ENCODE data around the gene TRIM67.
A peak's percentile ranks its signal among the peaks of the same experiment; 100 is the strongest.

The TRIM67 gene

DNA sequence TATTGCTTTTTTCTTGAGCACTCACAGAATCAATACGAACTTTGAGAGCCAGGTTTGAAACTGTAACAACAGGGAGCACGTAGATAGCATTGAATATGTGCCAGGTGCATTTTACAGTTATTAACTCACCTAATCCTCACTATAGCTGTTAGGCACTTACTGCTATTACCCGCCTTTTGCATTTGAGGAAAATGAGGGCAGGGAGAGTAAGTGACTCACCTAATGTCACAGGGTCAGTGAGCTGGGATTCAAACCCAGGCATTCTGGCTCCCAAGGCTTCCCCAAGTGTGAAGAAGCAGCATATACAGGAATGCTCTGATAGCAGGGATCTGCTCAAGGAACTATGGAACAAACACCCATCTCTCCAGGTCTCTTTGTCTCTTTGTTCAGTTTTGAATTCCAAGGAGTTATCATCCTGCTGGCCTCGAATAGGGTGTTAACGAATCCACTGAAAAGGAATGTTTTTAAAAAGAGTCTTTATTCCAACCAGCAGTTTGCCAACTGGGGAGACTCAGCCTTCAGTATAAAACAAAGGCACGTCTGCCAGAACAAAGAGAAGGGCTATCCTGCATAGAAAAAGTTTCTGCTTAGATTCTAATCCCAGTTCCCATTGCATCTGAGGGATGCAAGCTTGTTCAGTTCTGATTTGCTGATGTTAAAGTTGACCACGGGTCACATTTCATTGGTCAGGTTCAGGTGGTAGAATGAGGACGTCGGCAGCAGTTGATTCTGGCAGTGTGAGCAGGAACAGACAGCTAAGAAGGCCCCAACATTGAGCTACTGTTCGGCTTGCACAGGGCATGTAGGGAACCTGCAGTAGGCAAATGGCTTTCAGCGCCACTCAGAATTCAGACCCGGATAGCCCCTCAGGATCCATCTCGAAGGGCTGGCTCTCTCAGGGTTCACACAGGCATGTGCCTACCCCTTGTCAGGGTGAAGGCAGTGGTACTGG is 22.1 kb downstream of the TRIM67 start:
- no peak for DNase-seq

DNA sequence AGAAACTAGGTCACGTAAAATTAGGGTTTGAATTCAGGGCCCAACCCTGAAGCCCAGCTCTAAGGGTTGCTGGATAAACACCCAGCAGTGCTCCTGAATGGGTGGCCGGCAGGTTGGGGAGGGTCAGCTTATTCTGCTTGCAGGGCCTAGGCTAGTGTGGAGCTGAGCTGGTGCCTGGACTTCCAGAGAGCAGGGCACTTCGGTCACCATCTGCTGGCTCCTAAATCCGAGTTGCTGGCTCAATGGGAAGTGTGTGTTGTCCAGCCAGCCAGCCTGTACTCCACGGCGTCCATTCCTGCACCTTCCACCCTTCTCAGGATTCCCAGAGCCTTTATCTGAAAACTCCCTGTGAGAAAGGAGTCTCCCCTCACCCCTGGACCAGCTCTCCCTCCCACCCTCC is 23.0 kb downstream of the TRIM67 start:
- no peak for DNase-seq

DNA sequence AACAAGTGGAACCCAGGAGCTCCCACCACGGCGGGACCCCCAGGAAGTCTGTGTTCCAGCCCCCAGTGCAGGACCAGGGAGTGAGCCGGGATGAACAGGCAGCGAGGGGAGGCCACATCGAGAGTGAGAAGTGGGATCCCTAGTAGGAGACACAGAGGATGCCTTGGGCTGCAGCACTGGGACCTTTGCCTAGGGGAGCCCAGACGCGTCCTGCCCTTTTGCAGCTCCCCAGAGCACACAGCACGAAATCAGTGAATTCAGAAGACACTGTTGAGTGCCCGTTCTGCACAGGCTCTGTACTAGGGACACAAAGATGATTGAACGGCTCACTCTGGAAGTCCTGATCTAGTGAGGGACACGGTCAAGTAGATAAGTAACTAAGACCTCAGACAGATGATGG is 23.5 kb downstream of the TRIM67 start:
- no peak for DNase-seq

DNA sequence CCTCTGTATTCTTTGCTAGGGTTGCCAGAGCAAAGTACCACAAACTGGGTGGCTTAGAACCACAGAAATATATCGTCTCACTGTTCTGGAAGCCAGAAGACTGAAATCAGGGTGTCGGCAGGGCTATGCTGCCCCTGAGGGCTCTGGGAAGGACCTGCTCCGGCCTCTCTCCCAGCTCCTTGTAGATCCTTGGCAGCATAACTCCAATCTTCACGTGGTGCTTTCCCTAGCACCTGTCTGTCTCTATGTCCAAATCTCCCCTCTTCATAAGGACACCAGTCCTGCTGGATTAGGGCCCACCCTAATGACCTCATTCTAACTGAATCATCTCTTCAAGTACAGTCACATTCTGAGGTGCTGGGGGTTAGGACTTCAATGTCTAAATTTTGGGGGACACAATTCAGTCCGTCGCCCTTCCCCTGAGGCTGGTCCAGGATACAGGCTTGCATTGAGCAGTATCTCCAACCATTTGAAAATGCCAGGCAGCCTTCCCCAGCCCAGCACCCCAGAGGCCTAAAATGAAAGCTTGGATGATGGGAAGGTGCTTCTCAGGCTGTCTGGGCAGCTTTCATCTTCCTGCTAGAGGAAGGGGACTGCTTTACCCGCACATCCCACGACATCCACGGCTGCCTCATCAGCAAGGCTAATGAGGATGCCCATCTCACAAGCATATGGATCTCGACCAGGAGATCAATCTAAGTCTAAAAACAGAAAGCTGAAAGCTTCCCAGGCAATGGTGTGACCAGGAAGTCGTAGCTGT is 24.7 kb downstream of the TRIM67 start:
- DNase-seq, result no peak

DNA sequence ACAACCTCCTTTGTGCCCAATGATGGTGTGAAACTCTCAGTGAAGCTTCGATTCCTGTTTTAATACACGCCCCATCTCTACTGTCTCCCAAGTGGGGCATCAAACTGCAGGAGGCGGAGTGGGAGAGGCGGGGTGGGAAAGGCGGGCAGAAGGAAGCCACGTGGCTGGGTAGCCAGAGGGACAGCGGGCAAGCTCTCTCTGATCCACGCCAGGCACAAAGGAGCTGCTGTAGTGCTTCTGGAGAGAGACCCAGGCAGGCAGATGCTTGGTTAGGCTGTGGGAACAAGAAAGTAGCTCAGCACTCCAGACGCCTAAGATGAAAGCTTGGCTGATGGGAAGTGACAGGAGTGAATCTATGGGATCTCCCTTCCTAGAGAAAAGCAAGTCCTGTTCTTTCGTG is 25.7 kb downstream of the TRIM67 start:
- DNase-seq, result peak in 46 of 51 donors; percentile 12 to 92 (median 73)

DNA sequence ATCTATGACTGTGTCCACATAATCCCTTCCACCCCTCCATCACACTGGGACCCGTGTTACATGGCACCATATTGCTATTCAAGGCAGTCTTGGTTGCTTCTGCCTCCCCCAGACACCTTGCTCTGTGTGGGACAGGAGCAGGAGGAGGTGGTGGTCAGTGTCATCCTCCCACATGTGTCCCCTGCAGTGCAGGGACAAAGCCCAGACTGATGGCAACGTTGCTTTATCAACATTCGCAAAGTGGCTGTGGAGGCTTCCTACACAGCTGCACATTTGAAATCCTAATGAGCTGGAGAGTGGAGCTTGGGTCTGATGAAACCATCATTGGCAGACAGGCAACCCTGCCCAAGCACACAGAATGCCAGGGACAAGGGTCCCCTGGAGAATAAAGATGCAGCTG is 26.2 kb downstream of the TRIM67 start:
- peak in 14 of 51 donors; percentile 7 to 83 (median 32) for DNase-seq

DNA sequence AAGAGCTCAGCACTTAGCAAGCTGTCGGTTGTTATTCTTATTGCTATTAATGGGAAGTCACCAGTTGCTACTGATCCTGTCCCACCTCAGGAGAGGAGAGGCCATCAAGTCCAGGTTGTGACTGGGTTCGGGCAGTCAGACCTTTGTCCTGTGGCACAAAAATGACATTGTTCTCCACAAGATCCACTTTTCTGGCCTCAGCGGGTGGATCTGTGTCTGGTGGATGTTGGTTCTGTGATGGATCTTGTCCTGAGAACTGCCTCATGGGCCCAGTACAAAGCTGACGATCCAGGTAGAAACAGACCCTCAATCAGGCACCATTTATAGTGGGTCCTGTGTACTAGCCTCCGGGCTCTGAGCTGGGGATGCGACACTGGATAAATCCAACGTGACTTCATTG is 26.9 kb downstream of the TRIM67 start:
- no peak for DNase-seq

DNA sequence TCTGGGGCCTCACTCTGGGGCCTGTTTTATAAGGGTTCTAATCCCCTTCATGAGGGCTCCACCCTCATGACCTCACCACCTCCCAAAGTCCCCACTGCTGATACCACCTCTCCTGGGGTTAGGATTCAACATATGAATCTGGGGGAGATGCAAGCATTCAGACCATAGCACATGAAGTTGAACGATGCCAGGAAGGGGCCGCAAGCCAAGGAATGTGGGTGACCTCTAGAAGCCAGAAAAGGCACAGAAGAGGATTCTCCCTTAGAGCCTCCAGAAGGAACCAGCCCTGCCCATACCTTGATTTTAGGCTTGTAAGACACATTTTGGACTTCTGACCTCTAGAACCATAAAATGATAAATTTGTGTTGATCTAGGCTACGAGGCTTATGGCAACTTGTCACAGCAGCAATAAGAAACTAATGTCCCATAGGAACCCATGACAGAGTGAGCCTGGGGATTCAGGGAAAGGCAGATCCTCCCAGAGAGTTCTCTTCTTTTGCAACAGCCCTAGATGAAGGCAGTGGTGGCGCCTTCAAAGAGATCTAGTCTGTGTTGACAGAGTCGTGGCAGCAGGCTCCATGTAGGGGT is 27.9 kb downstream of the TRIM67 start:
- DNase-seq, result no peak

DNA sequence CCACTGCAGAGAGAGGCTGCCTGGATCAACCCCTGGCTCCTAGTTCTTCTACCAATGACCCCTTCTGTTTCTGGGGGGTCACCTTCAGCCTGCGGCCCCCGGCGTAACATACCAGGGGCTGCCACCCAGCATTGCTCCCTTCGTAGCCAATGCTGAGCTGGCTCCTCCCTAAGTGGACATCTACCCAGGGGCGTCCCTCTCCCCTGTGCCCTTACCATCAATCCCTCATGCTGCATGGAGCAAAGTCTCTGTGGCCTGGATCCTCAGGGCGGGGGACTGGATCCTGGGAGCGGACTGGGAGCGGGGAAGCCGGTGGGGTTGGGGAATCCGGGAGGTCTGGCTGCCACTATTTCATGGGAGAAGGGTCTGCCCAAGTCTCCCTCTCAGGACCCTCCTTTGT is 28.6 kb downstream of the TRIM67 start:
- DNase-seq, result no peak

DNA sequence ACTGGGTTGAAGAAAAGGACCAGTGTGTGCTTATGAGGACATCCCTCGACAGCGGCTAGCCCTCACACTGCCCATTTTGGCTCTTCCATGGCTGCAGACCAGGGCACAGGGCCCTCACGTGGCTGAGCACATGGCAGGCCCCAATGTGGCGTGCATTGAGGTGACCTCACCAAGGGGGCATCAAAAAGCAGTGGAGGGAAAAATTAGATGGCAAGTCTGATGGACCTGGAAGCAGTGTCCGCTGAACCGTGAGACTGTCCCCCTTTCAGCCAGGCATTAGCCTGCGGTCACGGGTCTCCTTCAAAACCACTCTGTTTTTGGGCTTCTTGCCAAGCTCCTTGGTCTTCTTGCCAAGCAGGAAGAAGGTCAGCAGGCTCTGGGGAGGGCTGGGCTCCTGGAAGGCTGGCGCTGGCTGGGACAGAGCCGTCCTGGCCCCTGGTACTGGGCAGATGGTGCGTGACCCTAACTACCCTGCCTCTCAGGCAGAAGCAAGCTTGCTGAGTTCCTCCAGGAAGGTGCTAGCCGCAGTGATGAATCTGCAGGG is 30.8 kb downstream of the TRIM67 start:
- DNase-seq, result peak in 47 of 51 donors; percentile 8 to 78 (median 44)

DNA sequence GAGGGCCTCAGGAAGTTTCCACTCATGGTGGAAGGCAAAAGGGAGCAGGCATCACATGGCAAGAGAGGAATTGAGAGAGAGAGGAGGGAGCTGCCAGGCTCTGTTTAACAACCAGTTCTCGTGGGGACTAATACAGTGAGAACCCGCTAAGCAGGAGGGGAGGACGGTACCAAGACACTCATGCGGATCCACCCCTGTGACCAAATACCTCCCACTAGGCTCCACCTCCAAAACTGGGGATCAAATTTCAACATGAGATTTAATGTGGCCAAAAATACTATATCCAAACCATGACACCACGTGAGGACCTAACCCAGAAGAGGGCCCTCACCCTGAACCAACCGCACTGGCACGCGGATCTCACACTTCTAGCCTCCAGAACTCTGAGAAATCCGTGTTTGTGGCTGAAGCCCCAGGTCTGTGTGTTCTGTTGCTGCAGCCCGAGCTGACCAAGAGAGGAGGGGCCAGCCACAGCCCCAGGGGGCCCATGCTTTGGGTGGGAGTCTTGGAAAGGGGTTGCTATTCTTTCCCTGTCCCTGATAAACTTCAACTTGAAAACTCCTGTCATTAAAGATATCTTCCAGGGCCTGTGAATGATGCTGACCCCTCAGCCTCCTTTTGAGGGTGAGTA is 32.0 kb downstream of the TRIM67 start:
- DNase-seq, result no peak

DNA sequence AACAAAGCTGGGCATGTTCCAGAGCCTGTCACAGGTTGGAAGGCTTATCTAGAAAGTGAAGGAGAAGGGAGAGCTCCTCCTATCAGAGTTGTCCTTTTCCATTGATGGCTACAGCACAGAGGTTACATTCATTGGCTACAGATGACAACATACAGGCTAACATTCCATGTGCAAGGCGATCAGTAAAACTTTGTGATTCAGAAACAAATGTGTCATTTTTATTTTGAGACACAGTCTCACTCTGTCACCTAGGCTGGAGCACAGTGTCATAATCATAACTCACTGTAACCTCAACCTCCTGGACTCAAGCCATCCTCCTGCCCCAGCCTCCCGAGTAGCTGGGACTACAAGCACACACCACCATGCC is 32.6 kb downstream of the TRIM67 start:
- no peak for DNase-seq

DNA sequence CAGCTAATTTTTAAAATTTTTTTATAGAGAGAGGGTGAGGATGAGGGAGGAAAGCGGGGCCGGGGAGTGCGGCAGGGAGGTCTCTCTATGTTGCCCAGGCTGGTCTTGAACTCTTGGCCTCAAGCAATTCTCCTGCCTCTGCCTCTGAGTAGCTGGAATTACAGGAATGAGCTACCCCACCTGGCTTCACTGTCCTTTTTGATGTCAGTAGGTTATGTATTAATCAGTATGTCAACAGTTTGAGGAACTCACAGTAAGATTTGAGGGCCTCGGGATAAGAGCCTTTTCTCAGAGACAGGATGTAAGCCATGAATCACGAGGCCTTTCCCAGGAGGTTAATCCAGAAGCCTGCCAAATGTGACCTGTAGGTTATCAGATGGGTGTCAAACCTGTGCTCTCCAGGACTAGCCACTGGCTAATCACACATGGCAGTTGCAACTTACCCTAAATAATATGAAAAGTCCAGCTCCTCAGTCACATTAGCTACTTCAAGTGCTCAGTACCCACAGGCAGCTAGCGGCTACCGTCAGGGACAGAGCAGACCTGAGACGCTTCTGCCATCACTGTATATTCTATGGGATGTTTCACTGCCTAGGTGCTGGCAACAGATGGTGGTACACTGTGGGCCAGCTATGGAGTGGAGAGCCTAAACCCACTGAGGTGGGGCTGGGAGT is 33.1 kb downstream of the TRIM67 start:
- DNase-seq, result no peak

DNA sequence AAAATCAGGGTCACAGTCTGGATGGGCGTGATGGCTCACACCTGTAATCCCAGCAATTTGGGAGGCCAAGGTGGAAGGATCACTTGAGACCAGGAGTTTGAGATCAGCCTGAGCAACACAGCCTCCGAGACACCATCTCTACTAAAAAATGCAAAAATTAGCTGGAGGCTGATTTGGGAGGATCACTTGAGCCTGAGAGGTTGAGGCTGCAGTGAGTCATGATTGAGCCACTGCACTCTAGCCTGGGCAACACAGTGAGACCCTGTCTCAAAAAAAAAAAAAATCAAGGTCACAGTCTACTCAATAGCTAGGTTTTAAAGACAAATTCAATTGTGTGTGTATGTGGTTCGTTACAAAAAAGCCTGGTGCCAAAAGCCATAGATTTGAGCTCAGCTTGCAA is 34.4 kb downstream of the TRIM67 start:
- no peak for DNase-seq

DNA sequence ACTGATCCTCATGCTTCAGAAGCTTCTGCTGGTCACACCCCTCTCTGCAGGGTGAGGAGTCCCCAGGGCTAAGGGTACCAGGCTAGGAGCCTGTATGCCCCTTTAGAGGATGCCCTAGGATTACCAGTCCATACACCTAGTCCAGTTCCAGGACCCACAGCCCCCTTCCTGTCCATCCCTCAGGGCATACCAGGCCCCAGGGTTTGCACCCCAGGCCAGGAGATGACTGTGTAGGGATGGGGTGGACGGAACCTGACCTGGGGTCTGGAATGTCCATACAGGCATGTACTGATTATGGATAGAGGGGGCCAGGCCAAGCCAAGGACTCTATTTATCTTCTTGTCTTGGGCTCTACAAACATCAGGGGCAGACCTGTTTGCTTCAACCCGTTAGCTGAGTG is 34.9 kb downstream of the TRIM67 start:
- DNase-seq, result no peak

DNA sequence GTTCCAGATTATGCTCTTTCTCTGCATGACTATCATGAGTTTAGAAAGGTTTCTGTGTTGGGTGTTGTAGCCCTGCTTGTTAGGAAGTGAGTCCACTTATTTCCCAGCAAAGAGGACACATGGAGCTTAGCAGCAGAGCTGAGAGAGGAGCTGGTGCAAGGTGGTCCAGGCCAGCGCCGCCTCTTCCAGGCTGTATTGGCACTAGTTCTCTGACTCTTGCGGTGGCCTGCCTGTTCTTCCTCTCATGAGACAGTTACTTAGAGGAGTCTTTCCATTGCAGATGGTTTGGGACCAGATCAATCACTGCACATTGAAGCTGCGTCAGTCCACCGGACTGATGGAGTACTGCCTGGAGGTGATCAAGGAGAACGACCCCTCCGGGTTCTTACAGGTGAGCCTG is 38.0 kb downstream of the TRIM67 start:
- no peak for DNase-seq

DNA sequence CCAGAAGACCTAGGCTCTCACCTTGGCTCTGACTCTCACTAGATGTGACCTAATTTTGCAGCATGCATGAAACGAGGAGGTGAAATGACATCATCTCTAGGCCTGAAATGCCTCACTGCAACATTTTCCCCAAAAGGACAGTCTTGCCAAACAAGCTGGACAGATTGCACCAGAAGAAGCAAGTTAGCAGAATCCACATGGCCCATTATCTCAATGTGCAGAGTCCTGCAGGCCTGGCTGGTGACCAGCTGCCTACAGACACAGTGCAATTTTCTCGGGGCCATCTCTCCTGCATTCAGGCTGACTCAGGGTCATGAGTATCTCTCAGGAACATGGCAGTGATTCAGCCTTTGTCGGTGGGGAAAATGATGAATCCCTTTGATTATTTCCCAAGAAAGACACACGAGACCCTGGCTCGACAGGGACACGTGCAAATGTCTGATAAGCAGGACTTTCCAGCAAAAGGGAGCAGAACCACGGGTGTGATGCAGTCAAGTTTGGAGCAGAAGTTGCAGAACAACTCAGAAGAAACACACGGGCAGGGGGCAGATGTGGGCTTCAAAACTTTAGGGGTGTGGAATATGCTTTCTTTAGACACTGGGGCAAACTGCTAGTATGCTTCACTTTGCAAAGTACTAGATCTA is 38.7 kb downstream of the TRIM67 start:
- no peak for DNase-seq

DNA sequence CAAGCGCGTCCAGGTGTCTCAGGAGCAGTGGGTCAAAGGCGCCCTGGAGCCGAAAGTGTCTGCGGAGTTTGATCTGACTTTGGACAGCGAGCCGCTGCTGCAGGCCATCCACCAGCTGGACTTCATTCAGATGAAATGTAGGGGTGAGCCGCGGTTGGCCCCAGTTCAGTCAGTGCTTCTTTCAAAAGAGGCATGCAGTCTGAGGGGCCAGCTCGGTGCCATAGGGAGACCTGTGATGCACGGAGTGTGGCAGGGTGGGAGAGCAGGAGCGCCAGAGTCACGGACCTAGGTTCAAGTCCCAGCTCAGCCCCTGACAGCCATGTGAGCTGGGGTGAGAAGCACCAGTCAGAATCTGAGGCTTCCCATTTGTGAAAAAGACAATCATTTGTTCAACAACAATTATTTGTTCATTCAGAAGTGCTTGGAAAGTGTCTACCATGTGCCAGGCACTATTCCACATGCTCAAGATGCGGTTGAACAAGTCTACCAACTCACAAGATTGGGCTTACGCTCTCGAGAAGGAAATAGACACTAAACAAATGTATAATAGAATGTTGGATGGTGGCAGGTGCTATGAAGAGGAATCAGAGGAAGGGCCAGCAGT is 39.6 kb downstream of the TRIM67 start:
- DNase-seq, result no peak

DNA sequence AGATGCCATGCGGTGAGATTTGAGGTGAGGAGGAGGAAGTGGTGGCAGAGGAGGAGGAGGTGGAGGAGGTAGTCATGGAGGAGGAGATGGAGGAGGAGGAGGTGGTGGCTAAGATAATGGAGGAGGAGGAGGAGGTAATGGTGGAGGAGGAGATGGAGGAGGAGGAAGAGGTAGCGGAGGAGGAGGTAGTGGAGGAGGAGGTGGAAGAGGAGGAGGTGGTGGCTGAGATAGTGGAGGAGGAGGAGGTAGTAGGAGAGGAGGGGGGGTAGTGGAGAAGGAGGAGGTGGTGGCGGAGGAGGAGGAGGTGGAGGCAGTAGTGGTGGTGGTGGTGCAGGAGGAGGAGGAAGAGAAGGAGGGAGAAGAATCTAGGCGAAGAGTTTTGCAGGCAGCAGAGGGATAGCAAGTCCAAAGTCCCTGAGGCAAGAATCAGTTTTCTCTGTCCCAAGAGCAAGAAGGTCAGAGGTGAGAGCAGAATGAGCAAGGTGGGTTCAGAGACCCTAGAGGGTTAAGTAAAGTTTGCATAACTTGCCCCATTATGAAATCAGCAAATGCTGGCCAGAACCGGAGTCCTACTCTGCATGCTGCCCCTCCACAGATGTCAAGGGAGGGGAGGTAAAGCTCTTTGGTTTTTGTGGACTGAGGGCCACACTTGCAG is 40.2 kb downstream of the TRIM67 start:
- no peak for DNase-seq

Measured in hypothalamus (tissue), 51 donors.